Measurements from ENCODE around the gene CRMP1.

The CRMP1 gene

GRCh38 chr4:5878359-5878758 is 14.5 kb downstream of the CRMP1 start:
- no peaks in the 10 kb centered on the region for H3K36me3 ChIP-seq (ENCODE audit: insufficient read depth, low read length)
- TF ChIP-seq CTCF (conservative IDR thresholded peaks at IDR 0.05; ENCODE audit: low read length) (no peak), EZH2phosphoT487 (IDR thresholded peaks at IDR 0.05; ENCODE audit: borderline replicate concordance) (no peak)
- no peaks in the 10 kb centered on the region for H3K27me3 ChIP-seq (ENCODE audit: insufficient read depth, low read length, poor library complexity, severe bottlenecking)
- no peak overlapping the region for H2AFZ ChIP-seq (ENCODE audit: low read length)
- H3K9me2 ChIP-seq (replicated peaks; ENCODE audit: low read depth, low read length): no peaks in the 10 kb centered on the region
- H3K9ac ChIP-seq (ENCODE audit: low read depth, low read length, poor library complexity, severe bottlenecking): no peak overlapping the region
- no peaks in the 10 kb centered on the region for H3K79me2 ChIP-seq (ENCODE audit: insufficient read depth, low read length)
- H3K4me1 ChIP-seq (ENCODE audit: insufficient read depth, low read length, poor library complexity, severe bottlenecking): no peaks in the 10 kb centered on the region
- no peaks in the 10 kb centered on the region for H3F3A ChIP-seq (ENCODE audit: low read depth)
- H3K4me3 ChIP-seq (ENCODE audit: low read length, poor library complexity, severe bottlenecking): no peak overlapping the region
- no peaks in the 10 kb centered on the region for H4K20me1 ChIP-seq (ENCODE audit: insufficient read depth, low read length, poor library complexity, severe bottlenecking)
- H3K4me2 ChIP-seq (ENCODE audit: low read depth, low read length, poor library complexity, severe bottlenecking): no peak overlapping the region
- H3K9me3 ChIP-seq (ENCODE audit: insufficient read depth, low read depth, low read length): no peaks in the 10 kb centered on the region

GRCh38 chr4:5877392-5877791 is 15.5 kb downstream of the CRMP1 start:
- Histone ChIP-seq H2AFZ (ENCODE audit: low read length) (no peak overlapping the region), H3K79me2 (ENCODE audit: insufficient read depth, low read length) (no peaks in the 10 kb centered on the region), H3K36me3 (ENCODE audit: insufficient read depth, low read length) (no peaks in the 10 kb centered on the region), H3K4me3 (ENCODE audit: low read length, poor library complexity, severe bottlenecking) (no peak overlapping the region), H3F3A (ENCODE audit: low read depth) (no peaks in the 10 kb centered on the region), H4K20me1 (ENCODE audit: insufficient read depth, low read length, poor library complexity, severe bottlenecking) (no peaks in the 10 kb centered on the region), H3K9me3 (ENCODE audit: insufficient read depth, low read depth, low read length) (no peaks in the 10 kb centered on the region), H3K4me2 (ENCODE audit: low read depth, low read length, poor library complexity, severe bottlenecking) (no peak overlapping the region), H3K27me3 (ENCODE audit: insufficient read depth, low read length, poor library complexity, severe bottlenecking) (no peaks in the 10 kb centered on the region), H3K4me1 (ENCODE audit: insufficient read depth, low read length, poor library complexity, severe bottlenecking) (no peaks in the 10 kb centered on the region), H3K9me2 (replicated peaks; ENCODE audit: low read depth, low read length) (no peaks in the 10 kb centered on the region), H3K9ac (ENCODE audit: low read depth, low read length, poor library complexity, severe bottlenecking) (no peak overlapping the region)
- TF ChIP-seq EZH2phosphoT487 (IDR thresholded peaks at IDR 0.05; ENCODE audit: borderline replicate concordance) (no peak), CTCF (conservative IDR thresholded peaks at IDR 0.05; ENCODE audit: low read length) (no peak)

- no peak for TF ChIP-seq EZH2phosphoT487 (IDR thresholded peaks at IDR 0.05; ENCODE audit: borderline replicate concordance)
- TF ChIP-seq CTCF (conservative IDR thresholded peaks at IDR 0.05; ENCODE audit: low read length): no peak
- H3K36me3 ChIP-seq (ENCODE audit: insufficient read depth, low read length): no peaks in the 10 kb centered on the region
- H3K4me1 ChIP-seq (ENCODE audit: insufficient read depth, low read length, poor library complexity, severe bottlenecking): no peaks in the 10 kb centered on the region
- no peaks in the 10 kb centered on the region for H3K79me2 ChIP-seq (ENCODE audit: insufficient read depth, low read length)
- H4K20me1 ChIP-seq (ENCODE audit: insufficient read depth, low read length, poor library complexity, severe bottlenecking): no peaks in the 10 kb centered on the region
- no peaks in the 10 kb centered on the region for H3F3A ChIP-seq (ENCODE audit: low read depth)
- no peaks in the 10 kb centered on the region for H3K9me2 ChIP-seq (replicated peaks; ENCODE audit: low read depth, low read length)
- H3K4me3 ChIP-seq (ENCODE audit: low read length, poor library complexity, severe bottlenecking): no peak overlapping the region
- H3K9me3 ChIP-seq (ENCODE audit: insufficient read depth, low read depth, low read length): no peaks in the 10 kb centered on the region
- H2AFZ ChIP-seq (ENCODE audit: low read length): no peak overlapping the region
- no peaks in the 10 kb centered on the region for H3K27me3 ChIP-seq (ENCODE audit: insufficient read depth, low read length, poor library complexity, severe bottlenecking)
- H3K9ac ChIP-seq (ENCODE audit: low read depth, low read length, poor library complexity, severe bottlenecking): no peak overlapping the region
- H3K4me2 ChIP-seq (ENCODE audit: low read depth, low read length, poor library complexity, severe bottlenecking): no peak overlapping the region
Measured at GRCh38 chr4:5874811-5875449, 18.0 kb downstream of the CRMP1 start.

Data from Loucy (cell line).